ENCODE results near the gene DNAI7.

DNAI7 gene

GRCh38 chr12:25195056-25195971 lies at the start of gene DNAI7, which contains the start of gene ETFRF1:
Gene DNAI7 (minus strand): TSS chr12:25195160. CDS start chr12:25195078, 82 bp downstream.
Gene ETFRF1 (plus strand): TSS chr12:25195237. CDS start chr12:25203957, 8,720 bp downstream.
- FAIRE-seq (peak; percentile 63), DNase-seq (ENCODE audit: low spot score) (peak; percentile 92)

- no peak for DNase-seq (ENCODE audit: low spot score)
- FAIRE-seq = no peak
Measured at GRCh38 chr12:25243680-25243990, 48.7 kb upstream of the DNAI7 start.

- no peak for DNase-seq (ENCODE audit: low spot score)
- no peak for FAIRE-seq
Measured at GRCh38 chr12:25242981-25243679, 48.2 kb upstream of the DNAI7 start.

- peak; percentile 76 for FAIRE-seq
- no peak for DNase-seq (ENCODE audit: low spot score)
Measured at GRCh38 chr12:25241167-25242020, 46.4 kb upstream of the DNAI7 start.

GRCh38 chr12:25236626-25237025 lies 41.7 kb upstream of the DNAI7 start:
- FAIRE-seq (no peak), DNase-seq (ENCODE audit: low spot score) (no peak)

- FAIRE-seq (no peak), DNase-seq (ENCODE audit: low spot score) (no peak)
Measured at GRCh38 chr12:25236190-25236589, 41.2 kb upstream of the DNAI7 start.

GRCh38 chr12:25213338-25213737 lies 18.4 kb upstream of the DNAI7 start:
- no peak for FAIRE-seq

GRCh38 chr12:25208554-25208953 lies 13.6 kb upstream of the DNAI7 start:
- DNase-seq (ENCODE audit: low spot score) (no peak), FAIRE-seq (no peak)

More at GRCh38 chr12:25213338-25213737, 18.4 kb upstream of the DNAI7 start:
- no peak for DNase-seq (ENCODE audit: low spot score)

GRCh38 chr12:25207846-25208245 lies 12.9 kb upstream of the DNAI7 start:
- FAIRE-seq (no peak), DNase-seq (ENCODE audit: low spot score) (no peak)

GRCh38 chr12:25207411-25207810 lies 12.5 kb upstream of the DNAI7 start:
- DNase-seq (ENCODE audit: low spot score) = no peak
- FAIRE-seq = no peak

GRCh38 chr12:25202137-25202536 lies 7.2 kb upstream of the DNAI7 start:
- FAIRE-seq = no peak
- DNase-seq (ENCODE audit: low spot score) = no peak

- no peak for FAIRE-seq
Measured at GRCh38 chr12:25200703-25201102, 5.7 kb upstream of the DNAI7 start.

GRCh38 chr12:25197608-25198007 lies 2.6 kb upstream of the DNAI7 start:
- FAIRE-seq = no peak

More at GRCh38 chr12:25200703-25201102, 5.7 kb upstream of the DNAI7 start:
- DNase-seq (ENCODE audit: low spot score) = peak; percentile 26

GRCh38 chr12:25194722-25195055 lies 271 bp downstream of the DNAI7 start:
- FAIRE-seq (no peak), DNase-seq (ENCODE audit: low spot score) (no peak)

More at GRCh38 chr12:25197608-25198007, 2.6 kb upstream of the DNAI7 start:
- no peak for DNase-seq (ENCODE audit: low spot score)

GRCh38 chr12:25194214-25194613 lies 746 bp downstream of the DNAI7 start:
- FAIRE-seq (no peak), DNase-seq (ENCODE audit: low spot score) (no peak)

- DNase-seq (ENCODE audit: low spot score) (no peak), FAIRE-seq (no peak)
Measured at GRCh38 chr12:25190793-25191192, 4.2 kb downstream of the DNAI7 start.

- FAIRE-seq (no peak), DNase-seq (ENCODE audit: low spot score) (no peak)
Measured at GRCh38 chr12:25189656-25190055, 5.3 kb downstream of the DNAI7 start.

- DNase-seq (ENCODE audit: low spot score) (peak; percentile 76), FAIRE-seq (peak; percentile 96)
Measured at GRCh38 chr12:25187781-25188180, 7.2 kb downstream of the DNAI7 start.

- DNase-seq (ENCODE audit: low spot score) (peak; percentile 14), FAIRE-seq (peak; percentile 85)
Measured at GRCh38 chr12:25186788-25187402, 8.1 kb downstream of the DNAI7 start.

GRCh38 chr12:25186038-25186787 lies 8.7 kb downstream of the DNAI7 start:
- no peak for FAIRE-seq
- no peak for DNase-seq (ENCODE audit: low spot score)

Data from RCC 7860 (cell line).